Progenitor cell of endocrine pancreas (in vitro differentiated cells): ENCODE data around the gene N4BP2. TPM values are rescaled to one million over a fixed set of nuclear protein-coding genes. Genes with fewer than 3 reads are reported as not detected.

Experiments
- DNase-seq: peaks from one replicate; pipeline ENCODE4 v3.0.0; 2021; ENCODE audit warnings: low spot score; ENCODE audit not compliant: unreplicated experiment
- H3K27ac Mint-ChIP-seq: 2 replicates; pipeline ENCODE4 v1.8.0; 2021; ENCODE audit warnings: mild to moderate bottlenecking, moderate library complexity, mixed read lengths
- H3K27me3 Mint-ChIP-seq: 2 replicates; pipeline ENCODE4 v1.8.0; 2021; ENCODE audit warnings: mixed read lengths
- H3K36me3 Mint-ChIP-seq: 2 replicates; pipeline ENCODE4 v1.8.0; 2022; ENCODE audit warnings: mixed read lengths; ENCODE audit not compliant: insufficient read depth
- H3K4me1 Mint-ChIP-seq: 2 replicates; pipeline ENCODE4 v1.8.0; 2021; ENCODE audit warnings: low read depth, mixed read lengths
- H3K4me3 Mint-ChIP-seq: 2 replicates; pipeline ENCODE4 v1.8.0; 2021; ENCODE audit warnings: low read depth, mild to moderate bottlenecking, moderate library complexity, mixed read lengths
- H3K9me3 Mint-ChIP-seq: 2 replicates; pipeline ENCODE4 v1.8.0; 2021; ENCODE audit warnings: low read depth, mixed read lengths
- total RNA-seq: library from RNA; stranded (reverse); gene quantifications from 2 replicates; pipeline ENCODE4 v1.2.1, GENCODE V29; 2021
- TF ChIP-seq, protein P1 (sequence below): fragments of 200-600 bp; sonication (generic); IDR thresholded peaks from one replicate; pipeline ENCODE4 v1.5.0; 2021; ENCODE audit warnings: antibody characterized with exemption, mild to moderate bottlenecking; ENCODE audit not compliant: unreplicated experiment

Gene N4BP2
- total RNA-seq, 1 donor from 2014 or later: 50.5 TPM

DNA sequence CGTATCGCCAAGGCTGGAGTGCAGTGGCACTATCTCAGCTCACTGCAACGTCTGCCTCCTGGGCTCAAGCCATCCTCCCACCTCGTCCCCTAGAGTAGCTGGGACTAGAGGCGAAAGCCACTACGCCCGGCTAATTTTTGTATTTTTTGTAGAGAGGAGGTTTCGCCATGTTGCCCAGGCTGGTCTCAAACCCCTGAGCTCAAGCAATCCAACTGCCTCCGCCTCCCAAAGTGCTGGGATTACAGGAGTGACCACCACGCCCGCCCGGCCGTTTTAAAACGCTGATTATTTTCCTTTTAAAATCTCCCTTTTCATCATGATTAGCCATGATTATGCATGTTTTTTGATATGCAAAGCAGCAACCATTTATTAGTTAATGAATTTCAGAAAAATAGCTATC is 2.2 kb downstream of the N4BP2 start:
- Mint-ChIP-seq H3K9me3 (no peaks in the 10 kb centered on the region), H3K4me3 (peak overlapping the region; percentile 64), H3K36me3 (peaks cover 16% of the 10 kb centered on the region), H3K27ac (peak overlapping the region; percentile 11), H3K27me3 (no peaks in the 10 kb centered on the region), H3K4me1 (peaks cover 22% of the 10 kb centered on the region)
- TF ChIP-seq, protein P1, sequence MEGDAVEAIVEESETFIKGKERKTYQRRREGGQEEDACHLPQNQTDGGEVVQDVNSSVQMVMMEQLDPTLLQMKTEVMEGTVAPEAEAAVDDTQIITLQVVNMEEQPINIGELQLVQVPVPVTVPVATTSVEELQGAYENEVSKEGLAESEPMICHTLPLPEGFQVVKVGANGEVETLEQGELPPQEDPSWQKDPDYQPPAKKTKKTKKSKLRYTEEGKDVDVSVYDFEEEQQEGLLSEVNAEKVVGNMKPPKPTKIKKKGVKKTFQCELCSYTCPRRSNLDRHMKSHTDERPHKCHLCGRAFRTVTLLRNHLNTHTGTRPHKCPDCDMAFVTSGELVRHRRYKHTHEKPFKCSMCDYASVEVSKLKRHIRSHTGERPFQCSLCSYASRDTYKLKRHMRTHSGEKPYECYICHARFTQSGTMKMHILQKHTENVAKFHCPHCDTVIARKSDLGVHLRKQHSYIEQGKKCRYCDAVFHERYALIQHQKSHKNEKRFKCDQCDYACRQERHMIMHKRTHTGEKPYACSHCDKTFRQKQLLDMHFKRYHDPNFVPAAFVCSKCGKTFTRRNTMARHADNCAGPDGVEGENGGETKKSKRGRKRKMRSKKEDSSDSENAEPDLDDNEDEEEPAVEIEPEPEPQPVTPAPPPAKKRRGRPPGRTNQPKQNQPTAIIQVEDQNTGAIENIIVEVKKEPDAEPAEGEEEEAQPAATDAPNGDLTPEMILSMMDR: no peak
- DNase-seq: no peak

DNA sequence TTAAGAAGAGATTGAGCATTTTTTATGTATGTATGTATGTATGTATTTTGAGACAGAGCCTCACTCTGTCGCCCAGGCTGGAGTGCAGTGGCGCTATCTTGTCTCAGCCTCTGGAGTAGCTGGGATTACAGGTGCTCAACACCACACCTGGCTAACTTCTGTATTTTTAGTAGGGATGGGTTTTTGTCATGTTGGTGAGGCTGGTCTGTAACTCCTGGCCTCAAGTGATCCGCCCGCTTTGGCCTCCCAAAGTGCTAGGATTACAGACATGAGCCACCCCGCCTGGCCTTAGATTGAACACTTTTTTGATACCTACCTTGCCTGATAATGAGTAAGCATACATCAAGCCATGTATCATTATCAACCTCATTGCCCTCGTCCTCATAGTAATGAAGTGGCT is 2.7 kb downstream of the N4BP2 start:
- peak overlapping the region; percentile 11 for H3K27ac Mint-ChIP-seq
- H3K27me3 Mint-ChIP-seq: no peaks in the 10 kb centered on the region
- H3K4me1 Mint-ChIP-seq: peaks cover 22% of the 10 kb centered on the region
- DNase-seq: no peak
- peaks cover 19% of the 10 kb centered on the region for H3K36me3 Mint-ChIP-seq
- TF ChIP-seq, protein P1: no peak
- no peaks in the 10 kb centered on the region for H3K9me3 Mint-ChIP-seq
- peak overlapping the region; percentile 64 for H3K4me3 Mint-ChIP-seq

GRCh38 chr4:40065010-40065409 is 8.4 kb downstream of the N4BP2 start:
- Mint-ChIP-seq H3K9me3 (no peaks in the 10 kb centered on the region), H3K27me3 (no peaks in the 10 kb centered on the region), H3K36me3 (peaks cover 34% of the 10 kb centered on the region), H3K27ac (no peak overlapping the region), H3K4me1 (peaks cover 8% of the 10 kb centered on the region), H3K4me3 (no peak overlapping the region)
- TF ChIP-seq, protein P1: no peak
- no peak for DNase-seq

DNA sequence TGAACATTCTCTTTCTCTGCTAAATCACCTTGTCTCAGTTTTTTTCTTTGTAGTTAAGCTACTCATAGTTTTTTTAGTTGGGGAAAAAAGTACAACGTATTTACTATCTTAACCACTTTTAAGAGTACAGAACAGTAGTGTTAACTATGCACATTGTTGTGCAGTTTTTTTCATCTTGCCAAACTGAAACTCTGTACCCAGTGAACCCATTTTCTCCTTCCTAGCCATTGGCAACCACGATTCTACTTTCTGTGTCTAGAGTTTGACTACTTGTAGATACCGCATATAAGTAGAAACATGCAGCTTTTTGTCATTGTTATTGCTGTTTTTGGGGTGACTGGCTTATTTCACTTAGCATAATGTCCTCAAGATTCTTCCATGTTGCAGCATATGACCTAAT is 10.0 kb downstream of the N4BP2 start:
- DNase-seq: no peak
- Mint-ChIP-seq H3K27me3 (no peaks in the 10 kb centered on the region), H3K4me1 (peaks cover 10% of the 10 kb centered on the region), H3K9me3 (no peaks in the 10 kb centered on the region), H3K27ac (no peak overlapping the region), H3K4me3 (no peak overlapping the region), H3K36me3 (peaks cover 35% of the 10 kb centered on the region)
- TF ChIP-seq, protein P1: no peak

DNA sequence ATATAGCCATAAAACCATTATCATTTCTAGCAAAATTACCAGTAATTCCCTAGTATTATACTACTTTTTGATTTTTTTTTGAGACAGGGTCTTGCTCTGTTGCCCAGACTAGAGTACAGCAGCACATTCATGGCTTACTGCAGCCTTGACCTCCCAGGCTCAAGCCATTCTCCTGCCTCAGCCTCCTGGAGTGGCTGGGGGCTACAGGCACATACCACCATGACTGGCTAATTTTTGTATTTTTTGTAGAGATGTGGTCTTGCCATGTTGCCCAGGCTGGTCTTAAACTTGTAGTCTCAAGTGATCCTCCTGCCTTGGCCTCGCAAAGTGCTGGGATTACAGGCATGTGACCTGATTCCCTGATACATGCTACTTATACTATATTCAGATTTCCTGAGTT is 13.7 kb downstream of the N4BP2 start:
- H3K27ac Mint-ChIP-seq: no peak overlapping the region

More for the DNA sequence above, 13.7 kb downstream of the N4BP2 start:
- no peak for DNase-seq
- H3K4me1 Mint-ChIP-seq: peaks cover 8% of the 10 kb centered on the region
- no peaks in the 10 kb centered on the region for H3K9me3 Mint-ChIP-seq
- no peak overlapping the region for H3K4me3 Mint-ChIP-seq
- H3K27me3 Mint-ChIP-seq: no peaks in the 10 kb centered on the region
- H3K36me3 Mint-ChIP-seq: peaks cover 20% of the 10 kb centered on the region
- TF ChIP-seq, protein P1: no peak
